Prostate gland (tissue), 2 donors: ENCODE measurements around the gene SUPT3H.

Experiments used
- POLR2AphosphoS5 ChIP-seq: sonication (generic); formaldehyde crosslinking; IDR thresholded peaks from one replicate; pipeline ENCODE4 v1.6.1; 2017; ENCODE audit warnings: antibody characterized with exemption
- TF ChIP-seq, protein P1 (sequence below), 4 experiments: fragments of 200-600 bp in 2 of 4; fragments of 450-650 bp in 2 of 4; sonication (generic) in 2 of 4; IDR thresholded peaks; 1 replicate in 3 of 4; 2 replicates in 1 of 4; pipeline ENCODE4 v1.5.1; 2016 to 2019; ENCODE audit warnings: antibody characterized with exemption in 4 of 4, mild to moderate bottlenecking in 2 of 4, moderate library complexity in 2 of 4

DNA sequence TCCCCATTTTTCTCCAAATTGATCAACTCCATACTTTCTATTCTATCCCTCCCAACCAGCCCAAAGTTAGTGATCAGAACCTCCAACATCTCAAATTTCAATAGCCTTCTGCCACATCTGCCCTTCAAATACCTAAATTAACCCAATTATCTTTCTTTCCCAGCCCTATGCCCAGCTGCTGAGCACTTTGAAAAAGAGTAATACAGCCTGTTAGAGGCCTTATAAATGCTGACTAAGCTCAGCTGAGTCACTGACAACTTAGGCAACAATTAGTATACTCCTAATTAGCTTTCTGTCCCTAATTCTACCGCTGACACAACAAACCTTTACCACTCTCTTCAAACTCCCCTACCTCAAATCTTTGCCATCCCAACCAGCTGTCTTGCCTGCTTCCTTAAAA is 26.1 kb downstream of the SUPT3H start:
- no peak for TF ChIP-seq POLR2AphosphoS5
- TF ChIP-seq, protein P1, sequence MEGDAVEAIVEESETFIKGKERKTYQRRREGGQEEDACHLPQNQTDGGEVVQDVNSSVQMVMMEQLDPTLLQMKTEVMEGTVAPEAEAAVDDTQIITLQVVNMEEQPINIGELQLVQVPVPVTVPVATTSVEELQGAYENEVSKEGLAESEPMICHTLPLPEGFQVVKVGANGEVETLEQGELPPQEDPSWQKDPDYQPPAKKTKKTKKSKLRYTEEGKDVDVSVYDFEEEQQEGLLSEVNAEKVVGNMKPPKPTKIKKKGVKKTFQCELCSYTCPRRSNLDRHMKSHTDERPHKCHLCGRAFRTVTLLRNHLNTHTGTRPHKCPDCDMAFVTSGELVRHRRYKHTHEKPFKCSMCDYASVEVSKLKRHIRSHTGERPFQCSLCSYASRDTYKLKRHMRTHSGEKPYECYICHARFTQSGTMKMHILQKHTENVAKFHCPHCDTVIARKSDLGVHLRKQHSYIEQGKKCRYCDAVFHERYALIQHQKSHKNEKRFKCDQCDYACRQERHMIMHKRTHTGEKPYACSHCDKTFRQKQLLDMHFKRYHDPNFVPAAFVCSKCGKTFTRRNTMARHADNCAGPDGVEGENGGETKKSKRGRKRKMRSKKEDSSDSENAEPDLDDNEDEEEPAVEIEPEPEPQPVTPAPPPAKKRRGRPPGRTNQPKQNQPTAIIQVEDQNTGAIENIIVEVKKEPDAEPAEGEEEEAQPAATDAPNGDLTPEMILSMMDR (IDR thresholded peaks at IDR 0.05), result no peak
